ENCODE measurements around the gene RRP15.

The RRP15 gene

DNA sequence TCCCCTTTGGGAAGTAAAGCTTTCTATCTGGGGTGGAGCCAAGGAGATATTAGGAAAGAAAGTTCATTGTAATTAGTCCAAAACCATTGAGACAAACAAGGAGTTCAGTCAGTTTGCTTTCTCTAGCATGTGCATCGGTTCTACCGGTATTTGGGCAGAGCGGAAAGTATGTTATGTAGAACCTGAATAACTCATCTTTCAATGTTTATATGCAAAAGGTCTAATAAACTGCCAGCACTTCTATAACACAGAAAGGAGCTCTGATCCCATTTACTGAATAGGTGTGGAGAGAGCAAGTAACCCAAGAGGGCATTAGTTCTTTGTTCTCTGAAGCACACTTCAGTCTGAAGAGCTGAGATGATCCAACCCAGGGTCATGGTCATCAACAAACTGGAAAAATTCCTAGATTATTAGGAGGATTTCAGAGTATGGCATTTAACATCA lies 63.6 kb downstream of the RRP15 start:
- Histone ChIP-seq H3K4me1 (ENCODE audit: control insufficient read depth, insufficient read depth, low read length) (peaks cover 3% of the 10 kb centered on the region; the same call in 1 of the 2 replicates), H3K4me3 (ENCODE audit: low read length) (no peak overlapping the region), H3K27me3 (ENCODE audit: control insufficient read depth, insufficient read depth, low read length) (peaks cover 3% of the 10 kb centered on the region; the same call in 1 of the 2 replicates), H3K27ac (ENCODE audit: low read length) (no peak overlapping the region), H3K36me3 (ENCODE audit: control insufficient read depth, insufficient read depth, low read length) (no peaks in the 10 kb centered on the region), H3K9me3 (ENCODE audit: control insufficient read depth, insufficient read depth, low read length) (no peaks in the 10 kb centered on the region)
- no CpG with 5 or more reads among the region's 3 CpGs for WGBS (ENCODE audit: insufficient coverage, insufficient read length)
- no peak for DNase-seq (ENCODE audit: low read depth, low spot score)

DNA sequence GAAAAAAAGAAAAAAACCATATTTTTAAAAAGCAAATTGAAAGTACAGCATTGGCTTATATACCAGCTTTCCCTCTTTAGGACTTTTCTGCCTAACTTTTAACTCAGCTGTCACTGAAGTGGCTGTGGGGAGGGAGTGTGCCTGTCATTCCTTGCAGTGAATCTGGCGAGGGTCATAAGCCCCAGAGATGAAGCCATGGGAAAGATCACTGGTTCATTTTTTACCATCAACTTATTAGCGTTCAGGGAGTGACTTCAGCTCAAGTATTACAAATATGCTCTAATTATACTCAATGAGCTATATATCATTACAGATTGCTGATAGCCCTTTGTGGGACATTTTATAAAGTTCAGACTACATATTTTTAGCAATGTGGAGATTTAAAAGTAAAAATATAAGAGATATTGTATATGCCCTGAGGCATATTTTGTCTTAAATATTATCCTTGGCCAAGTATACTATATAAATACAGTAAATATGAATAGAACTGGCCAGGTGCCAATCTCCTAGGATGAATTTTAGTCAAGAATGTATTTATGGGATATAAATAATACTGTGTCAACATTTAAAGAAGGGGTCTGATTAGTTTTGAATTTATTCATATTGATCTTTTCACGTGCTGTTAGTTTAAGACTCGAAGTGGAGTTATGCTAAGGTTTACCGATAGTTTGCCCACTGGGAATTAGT lies 64.4 kb downstream of the RRP15 start:
- Histone ChIP-seq H3K27ac (ENCODE audit: low read length) (no peak overlapping the region), H3K27me3 (ENCODE audit: control insufficient read depth, insufficient read depth, low read length) (peaks cover 3% of the 10 kb centered on the region; the same call in 1 of the 2 replicates), H3K9me3 (ENCODE audit: control insufficient read depth, insufficient read depth, low read length) (no peaks in the 10 kb centered on the region), H3K36me3 (ENCODE audit: control insufficient read depth, insufficient read depth, low read length) (no peaks in the 10 kb centered on the region), H3K4me1 (ENCODE audit: control insufficient read depth, insufficient read depth, low read length) (peaks cover 3% of the 10 kb centered on the region; the same call in 1 of the 2 replicates), H3K4me3 (ENCODE audit: low read length) (no peak overlapping the region)
- WGBS (ENCODE audit: insufficient coverage, insufficient read length) = no CpG with 5 or more reads among the region's 5 CpGs
- no peak for DNase-seq (ENCODE audit: low read depth, low spot score)

DNA sequence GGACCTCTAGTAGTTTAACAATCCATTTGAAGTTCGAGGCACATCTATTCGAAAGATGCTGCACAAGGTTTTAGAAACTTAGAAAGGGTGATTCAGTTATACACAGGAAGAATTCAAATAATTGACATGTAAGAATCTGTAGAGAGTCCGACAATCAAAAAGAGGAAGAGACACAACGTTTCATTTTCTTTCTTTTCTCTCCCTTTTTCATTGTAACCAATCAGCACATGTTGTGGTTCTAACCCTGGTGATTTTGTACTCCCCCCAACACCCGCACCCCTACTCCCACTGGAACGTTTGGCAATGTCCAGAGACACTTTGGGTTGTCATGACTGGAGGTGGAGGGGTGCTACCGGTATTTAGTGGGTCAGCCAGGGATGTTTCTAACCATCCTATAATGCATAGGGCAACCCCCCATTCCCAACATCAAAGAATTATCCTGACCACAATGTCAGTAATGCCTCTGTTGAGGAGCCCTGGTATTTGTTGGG lies 65.0 kb downstream of the RRP15 start:
- no peaks in the 10 kb centered on the region for H3K36me3 ChIP-seq (ENCODE audit: control insufficient read depth, insufficient read depth, low read length)
- no peak for DNase-seq (ENCODE audit: low read depth, low spot score)
- WGBS (ENCODE audit: insufficient coverage, insufficient read length) = no CpG with 5 or more reads among the region's 7 CpGs
- H3K4me1 ChIP-seq (ENCODE audit: control insufficient read depth, insufficient read depth, low read length) = no peaks in the 10 kb centered on the region
- no peaks in the 10 kb centered on the region for H3K9me3 ChIP-seq (ENCODE audit: control insufficient read depth, insufficient read depth, low read length)
- no peak overlapping the region for H3K4me3 ChIP-seq (ENCODE audit: low read length)
- no peaks in the 10 kb centered on the region; the same call in 1 of the 2 replicates for H3K27me3 ChIP-seq (ENCODE audit: control insufficient read depth, insufficient read depth, low read length)
- no peak overlapping the region for H3K27ac ChIP-seq (ENCODE audit: low read length)

DNA sequence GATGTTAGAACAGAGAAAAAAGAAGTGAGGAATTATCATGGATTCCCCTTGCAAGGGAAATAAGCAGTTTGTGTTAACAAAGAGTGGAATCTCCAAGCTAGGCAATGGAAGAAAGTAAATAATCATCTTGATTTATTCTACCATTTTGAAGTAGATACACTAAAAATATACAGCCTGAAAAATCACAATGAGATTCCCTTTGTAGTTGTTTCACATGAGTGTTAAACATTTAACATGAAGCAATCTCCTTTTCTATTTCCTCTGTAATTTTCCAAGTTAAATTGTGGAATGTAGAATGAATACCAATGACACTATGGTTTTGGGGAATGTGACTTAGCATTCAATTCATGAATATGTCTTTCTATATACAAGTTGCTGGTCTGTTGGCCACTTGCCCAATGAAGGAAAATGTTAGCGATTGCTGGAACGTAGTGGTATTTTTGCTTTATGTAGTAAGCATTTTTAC lies 65.7 kb downstream of the RRP15 start:
- no peak overlapping the region for H3K4me3 ChIP-seq (ENCODE audit: low read length)
- no CpG with 5 or more reads among the region's 2 CpGs for WGBS (ENCODE audit: insufficient coverage, insufficient read length)
- no peaks in the 10 kb centered on the region for H3K36me3 ChIP-seq (ENCODE audit: control insufficient read depth, insufficient read depth, low read length)
- no peaks in the 10 kb centered on the region for H3K4me1 ChIP-seq (ENCODE audit: control insufficient read depth, insufficient read depth, low read length)
- no peaks in the 10 kb centered on the region for H3K27me3 ChIP-seq (ENCODE audit: control insufficient read depth, insufficient read depth, low read length)
- DNase-seq (ENCODE audit: low read depth, low spot score) = no peak
- no peak overlapping the region for H3K27ac ChIP-seq (ENCODE audit: low read length)
- H3K9me3 ChIP-seq (ENCODE audit: control insufficient read depth, insufficient read depth, low read length) = no peaks in the 10 kb centered on the region

DNA sequence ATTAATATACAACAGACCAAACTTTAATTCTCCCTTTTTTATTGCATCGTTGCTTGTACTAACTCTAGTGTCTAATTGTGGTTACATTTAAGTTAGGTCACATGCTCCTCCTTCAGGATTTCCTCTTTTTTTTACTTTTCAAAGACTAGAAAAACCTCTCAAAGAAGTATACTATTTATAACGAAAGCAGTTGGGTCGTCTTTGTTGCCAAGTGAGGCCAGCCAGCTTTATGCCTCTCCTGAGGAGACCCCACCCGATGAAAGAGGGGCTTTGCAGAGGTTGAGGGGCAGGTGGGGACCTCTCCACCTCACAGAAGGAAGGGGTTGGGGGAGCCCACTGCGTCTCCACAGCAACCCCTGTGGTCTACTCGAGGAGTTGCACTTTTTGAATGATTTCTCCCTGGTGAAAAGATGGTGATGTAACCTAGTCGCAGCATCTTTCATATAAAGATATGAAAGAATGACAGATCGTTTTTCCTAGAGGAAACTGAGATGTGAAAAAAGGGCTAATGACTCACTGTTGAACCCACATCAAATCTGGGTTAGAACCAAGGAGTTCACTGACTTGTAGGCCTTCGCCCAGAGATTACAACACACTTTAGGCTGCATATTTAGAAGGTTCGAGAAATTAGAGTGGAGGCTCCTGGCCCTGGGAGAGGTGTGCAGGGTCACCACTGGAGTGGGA lies 66.4 kb downstream of the RRP15 start:
- H3K36me3 ChIP-seq (ENCODE audit: control insufficient read depth, insufficient read depth, low read length) = no peaks in the 10 kb centered on the region
- H3K27me3 ChIP-seq (ENCODE audit: control insufficient read depth, insufficient read depth, low read length) = no peaks in the 10 kb centered on the region
- H3K9me3 ChIP-seq (ENCODE audit: control insufficient read depth, insufficient read depth, low read length) = no peaks in the 10 kb centered on the region
- WGBS (ENCODE audit: insufficient coverage, insufficient read length) = no CpG with 5 or more reads among the region's 10 CpGs
- H3K27ac ChIP-seq (ENCODE audit: low read length) = no peak overlapping the region
- H3K4me1 ChIP-seq (ENCODE audit: control insufficient read depth, insufficient read depth, low read length) = no peaks in the 10 kb centered on the region
- no peak overlapping the region for H3K4me3 ChIP-seq (ENCODE audit: low read length)
- DNase-seq (ENCODE audit: low read depth, low spot score) = no peak

DNA sequence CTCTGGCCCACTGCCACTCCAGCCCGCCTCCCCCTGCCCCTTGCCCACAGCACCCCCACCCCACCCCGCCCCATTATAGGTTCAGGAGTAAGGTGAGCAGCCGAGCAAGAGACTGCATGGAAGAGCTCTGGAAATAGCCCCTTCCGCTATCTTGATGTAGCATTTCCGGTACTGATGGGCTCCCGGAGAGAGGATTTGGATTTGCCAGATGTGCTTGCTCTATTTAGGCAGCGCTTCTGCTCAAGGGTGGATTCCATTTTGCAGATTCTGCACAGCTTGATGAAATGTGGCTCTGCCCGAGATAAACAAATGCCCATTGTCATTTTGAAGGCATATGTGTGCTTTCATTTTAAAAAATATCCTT lies 67.0 kb downstream of the RRP15 start:
- no peaks in the 10 kb centered on the region for H3K36me3 ChIP-seq (ENCODE audit: control insufficient read depth, insufficient read depth, low read length)
- no peak for DNase-seq (ENCODE audit: low read depth, low spot score)
- no peak overlapping the region for H3K27ac ChIP-seq (ENCODE audit: low read length)
- H3K27me3 ChIP-seq (ENCODE audit: control insufficient read depth, insufficient read depth, low read length) = no peaks in the 10 kb centered on the region
- no peak overlapping the region for H3K4me3 ChIP-seq (ENCODE audit: low read length)
- WGBS (ENCODE audit: insufficient coverage, insufficient read length) = no CpG with 5 or more reads among the region's 8 CpGs
- H3K4me1 ChIP-seq (ENCODE audit: control insufficient read depth, insufficient read depth, low read length) = no peaks in the 10 kb centered on the region
- H3K9me3 ChIP-seq (ENCODE audit: control insufficient read depth, insufficient read depth, low read length) = no peaks in the 10 kb centered on the region

- Histone ChIP-seq H3K27me3 (ENCODE audit: control insufficient read depth, insufficient read depth, low read length) (no peaks in the 10 kb centered on the region), H3K27ac (ENCODE audit: low read length) (no peak overlapping the region), H3K36me3 (ENCODE audit: control insufficient read depth, insufficient read depth, low read length) (no peaks in the 10 kb centered on the region), H3K9me3 (ENCODE audit: control insufficient read depth, insufficient read depth, low read length) (no peaks in the 10 kb centered on the region), H3K4me3 (ENCODE audit: low read length) (no peak overlapping the region), H3K4me1 (ENCODE audit: control insufficient read depth, insufficient read depth, low read length) (no peaks in the 10 kb centered on the region)
- no CpG with 5 or more reads among the region's 4 CpGs for WGBS (ENCODE audit: insufficient coverage, insufficient read length)
- DNase-seq (ENCODE audit: low read depth, low spot score) = no peak
Observed at GRCh38 chr1:218353656-218354055, 68.6 kb downstream of the RRP15 start.

DNA sequence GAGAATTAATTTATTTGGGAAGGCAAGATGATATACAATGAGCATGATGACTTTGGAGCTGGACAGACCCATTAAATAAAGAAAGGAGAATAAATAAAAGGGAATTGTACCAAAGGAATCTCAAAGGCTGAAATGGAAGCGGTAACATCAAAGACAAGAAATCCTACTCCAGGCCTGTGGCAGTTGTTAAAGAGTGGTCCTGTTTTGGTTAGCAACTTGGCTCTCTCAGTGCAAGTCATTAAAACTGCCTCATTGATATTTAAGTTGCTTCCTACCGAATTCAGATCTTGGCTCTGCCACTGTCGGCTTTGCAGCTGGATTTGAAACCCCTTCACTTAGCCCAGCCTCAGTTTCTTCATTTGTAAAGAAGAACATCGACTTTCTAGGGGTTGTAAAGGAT lies 70.2 kb downstream of the RRP15 start:
- Histone ChIP-seq H3K4me3 (ENCODE audit: low read length) (no peak overlapping the region), H3K36me3 (ENCODE audit: control insufficient read depth, insufficient read depth, low read length) (no peaks in the 10 kb centered on the region), H3K9me3 (ENCODE audit: control insufficient read depth, insufficient read depth, low read length) (no peaks in the 10 kb centered on the region), H3K4me1 (ENCODE audit: control insufficient read depth, insufficient read depth, low read length) (no peaks in the 10 kb centered on the region), H3K27me3 (ENCODE audit: control insufficient read depth, insufficient read depth, low read length) (no peaks in the 10 kb centered on the region), H3K27ac (ENCODE audit: low read length) (no peak overlapping the region)
- DNase-seq (ENCODE audit: low read depth, low spot score) = no peak
- no CpG with 5 or more reads among the region's 4 CpGs for WGBS (ENCODE audit: insufficient coverage, insufficient read length)

DNA sequence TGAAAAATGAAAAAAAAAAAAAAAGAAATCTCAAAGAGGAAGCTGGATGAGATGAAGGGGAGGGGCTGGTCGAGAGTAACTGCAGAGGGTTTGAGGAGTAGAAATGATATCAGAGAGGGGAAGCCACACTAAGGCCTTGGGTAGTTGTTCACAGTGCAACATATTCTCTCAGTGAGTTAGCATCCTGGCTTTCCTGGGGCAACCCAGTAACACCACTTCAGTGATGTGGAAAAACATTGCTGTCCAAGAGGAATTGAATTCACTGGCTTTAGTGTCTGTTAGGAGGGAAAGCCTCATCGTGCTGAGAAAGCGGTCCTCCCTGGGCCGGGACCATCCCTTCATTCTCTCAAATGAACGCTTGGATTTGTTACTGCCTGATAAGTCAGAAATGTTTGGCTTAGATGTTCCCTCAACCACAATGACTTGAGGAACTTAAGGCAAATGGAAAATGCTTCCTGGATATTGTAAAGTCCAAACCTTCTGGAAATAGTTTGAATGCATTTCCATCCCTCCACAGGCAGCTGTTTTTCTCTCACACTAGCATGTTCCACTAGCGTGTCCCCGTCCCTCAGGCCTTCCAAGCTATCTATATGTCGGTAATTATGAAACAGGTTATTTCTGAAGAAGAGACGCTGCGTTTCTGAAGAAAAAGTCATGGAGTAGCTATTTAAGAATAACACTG lies 72.3 kb downstream of the RRP15 start:
- DNase-seq (ENCODE audit: low read depth, low spot score) = no peak

GRCh38 chr1:218357893-218358232 lies 72.8 kb downstream of the RRP15 start:
- H3K4me3 ChIP-seq (ENCODE audit: low read length) = no peak overlapping the region
- WGBS (ENCODE audit: insufficient coverage, insufficient read length) = no CpG with 5 or more reads among the region's 3 CpGs
- H3K9me3 ChIP-seq (ENCODE audit: control insufficient read depth, insufficient read depth, low read length) = no peaks in the 10 kb centered on the region
- no peaks in the 10 kb centered on the region for H3K27me3 ChIP-seq (ENCODE audit: control insufficient read depth, insufficient read depth, low read length)
- H3K36me3 ChIP-seq (ENCODE audit: control insufficient read depth, insufficient read depth, low read length) = no peaks in the 10 kb centered on the region
- H3K27ac ChIP-seq (ENCODE audit: low read length) = no peak overlapping the region
- H3K4me1 ChIP-seq (ENCODE audit: control insufficient read depth, insufficient read depth, low read length) = no peaks in the 10 kb centered on the region
- no peak for DNase-seq (ENCODE audit: low read depth, low spot score)

More for the DNA sequence above, 72.3 kb downstream of the RRP15 start:
- no peaks in the 10 kb centered on the region for H3K9me3 ChIP-seq (ENCODE audit: control insufficient read depth, insufficient read depth, low read length)
- H3K4me3 ChIP-seq (ENCODE audit: low read length) = no peak overlapping the region
- no CpG with 5 or more reads among the region's 10 CpGs for WGBS (ENCODE audit: insufficient coverage, insufficient read length)
- H3K27me3 ChIP-seq (ENCODE audit: control insufficient read depth, insufficient read depth, low read length) = no peaks in the 10 kb centered on the region
- no peaks in the 10 kb centered on the region for H3K4me1 ChIP-seq (ENCODE audit: control insufficient read depth, insufficient read depth, low read length)
- H3K36me3 ChIP-seq (ENCODE audit: control insufficient read depth, insufficient read depth, low read length) = no peaks in the 10 kb centered on the region
- no peak overlapping the region for H3K27ac ChIP-seq (ENCODE audit: low read length)
